KG1 (cell line): ENCODE results near the gene ZNF320.
"Not testable (repeated sequence)": the region's sequence is repeated elsewhere in the genome, so short reads cannot be mapped to it uniquely, and the experiment has no call there.

Experiments
- DNase-seq: peaks from one replicate; lab custom pipeline; 2025; lab: John Stamatoyannopoulos, UW

ZNF320 gene

GRCh38 chr19:52922841-52923777 is 25.7 kb upstream of the ZNF320 start, which contains the start of gene ZNF888:
TSS of gene ZNF888 (minus strand) at chr19:52923428. CDS start at chr19:52917873, 5,555 bp downstream.
- DNase-seq: peak; percentile 78

GRCh38 chr19:52917531-52917930 is 20.1 kb upstream of the ZNF320 start:
- DNase-seq: no peak

DNA sequence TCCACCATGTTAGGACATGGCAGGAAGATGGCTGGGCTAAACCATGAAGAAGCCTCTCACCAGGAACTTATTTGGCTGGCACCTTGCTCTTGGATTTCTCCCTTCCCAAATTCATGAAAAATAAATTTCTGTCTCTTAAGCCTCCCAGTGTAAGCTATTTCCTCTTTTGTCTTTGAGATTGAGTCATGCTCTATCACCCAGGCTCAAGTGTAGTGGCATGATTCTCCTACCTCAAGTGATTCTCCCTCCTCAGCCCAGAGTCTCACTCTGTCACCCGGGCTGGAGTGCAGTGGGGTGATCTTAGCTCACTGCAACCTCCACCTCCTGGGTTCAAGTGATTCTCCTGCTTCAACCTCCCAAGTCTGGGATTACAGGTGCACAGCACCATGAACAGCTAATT is 13.2 kb upstream of the ZNF320 start:
- DNase-seq: no peak

DNA sequence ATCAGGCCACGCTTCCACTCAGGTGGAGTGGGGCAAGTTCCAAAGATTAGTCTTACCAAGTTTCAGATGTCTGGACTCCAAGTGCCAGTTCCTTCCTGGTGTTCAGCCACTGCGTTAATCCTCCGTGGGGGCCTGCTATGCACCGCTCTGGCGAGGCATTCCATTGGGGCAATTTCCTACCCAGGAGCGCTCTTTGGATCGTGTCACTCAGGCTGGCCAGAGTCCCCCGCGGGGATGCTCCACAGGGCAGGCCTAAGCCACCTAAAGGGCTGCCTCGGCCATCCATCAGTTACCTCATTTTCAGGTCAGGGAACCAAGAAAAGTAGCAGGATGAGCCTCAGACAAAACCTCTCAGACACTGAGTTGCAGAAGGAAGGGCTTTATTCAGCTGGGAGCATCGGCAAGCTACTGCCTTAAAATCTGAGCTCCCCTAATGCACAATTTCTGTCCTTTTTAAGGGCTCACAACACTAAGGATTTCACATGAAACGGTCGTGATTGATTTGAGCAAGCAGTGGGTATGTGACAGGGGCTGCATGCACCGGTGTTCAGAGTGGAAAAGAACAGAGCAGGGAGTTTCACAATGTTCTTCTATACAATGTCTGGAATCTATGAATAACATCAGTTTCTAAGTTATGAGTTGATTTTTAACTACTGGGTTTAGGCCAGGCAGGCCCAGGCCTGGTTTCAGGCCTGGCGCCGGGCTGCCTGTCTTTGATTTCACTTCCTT is 6.8 kb upstream of the ZNF320 start:
- not testable (repeated sequence) for DNase-seq

- no peak for DNase-seq
Measured at GRCh38 chr19:52901842-52902241, 4.4 kb upstream of the ZNF320 start.

GRCh38 chr19:52898596-52898995 is 1.2 kb upstream of the ZNF320 start:
- not testable (repeated sequence) for DNase-seq

GRCh38 chr19:52898101-52898500 is 666 bp upstream of the ZNF320 start:
- no peak for DNase-seq

- DNase-seq: no peak
Measured at GRCh38 chr19:52896431-52897137, 851 bp downstream of the ZNF320 start.

DNA sequence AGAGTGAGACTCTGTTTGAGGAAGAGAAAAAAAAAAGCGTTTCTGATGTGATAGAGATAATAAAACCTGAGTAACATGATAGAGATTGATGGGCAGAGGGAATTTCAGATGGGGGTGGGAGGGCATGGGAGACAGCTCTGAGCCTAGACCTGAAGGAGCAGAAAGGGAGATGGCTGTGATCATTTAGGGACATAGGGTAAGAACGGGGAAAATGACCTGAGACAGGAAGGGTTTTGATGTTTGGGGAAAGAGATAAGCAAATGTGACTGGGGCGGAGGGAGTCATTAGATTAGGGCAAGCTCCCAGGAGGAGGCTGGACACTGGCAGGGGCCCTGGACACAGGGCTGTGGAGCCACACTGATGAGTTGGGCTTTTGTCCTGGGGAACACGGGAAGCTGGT is 6.1 kb downstream of the ZNF320 start:
- DNase-seq: no peak

DNA sequence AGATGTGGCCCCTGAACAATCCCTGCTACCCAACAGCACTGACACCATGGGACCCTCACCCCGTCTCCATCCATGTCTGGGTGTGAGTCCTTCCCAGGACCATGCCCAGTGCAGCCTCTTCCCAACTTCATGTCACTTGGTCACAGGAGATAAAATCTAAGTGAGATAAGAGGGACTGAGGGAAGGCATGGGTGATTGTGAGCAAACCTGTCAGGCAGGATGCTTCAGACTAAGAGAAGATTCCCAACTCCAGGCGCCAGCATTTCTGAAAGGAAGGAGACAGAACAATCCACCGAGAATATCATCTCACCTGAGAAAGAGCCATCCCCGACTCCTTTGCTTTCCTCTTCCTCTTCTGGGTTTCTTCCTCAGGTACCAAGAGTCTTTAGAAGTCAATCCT is 7.5 kb downstream of the ZNF320 start:
- no peak for DNase-seq

GRCh38 chr19:52889076-52889475 is 8.4 kb downstream of the ZNF320 start:
- no peak for DNase-seq

DNA sequence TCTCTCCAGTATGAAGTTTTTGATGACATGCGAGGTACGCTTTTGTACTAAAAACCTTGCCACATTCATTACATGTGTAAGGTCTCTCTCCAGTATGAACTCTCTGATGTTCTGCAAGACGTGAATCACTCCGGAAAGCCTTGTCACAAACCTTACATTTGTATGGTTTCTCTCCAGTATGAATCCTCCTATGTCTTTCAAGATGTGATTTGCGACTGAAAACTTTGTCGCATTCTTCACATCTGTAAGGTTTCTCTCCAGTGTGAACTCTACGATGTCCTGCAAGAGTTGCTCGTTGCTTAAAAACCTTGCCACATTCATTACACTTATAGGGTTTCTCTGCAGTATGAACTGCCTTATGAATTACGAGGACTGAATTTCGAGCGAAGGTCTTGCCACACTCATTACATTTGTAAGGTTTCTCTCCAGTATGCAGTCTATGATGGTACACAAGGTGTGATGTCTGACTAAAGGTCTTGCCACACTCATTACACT is 16.5 kb downstream of the ZNF320 start:
- DNase-seq: no peak

DNA sequence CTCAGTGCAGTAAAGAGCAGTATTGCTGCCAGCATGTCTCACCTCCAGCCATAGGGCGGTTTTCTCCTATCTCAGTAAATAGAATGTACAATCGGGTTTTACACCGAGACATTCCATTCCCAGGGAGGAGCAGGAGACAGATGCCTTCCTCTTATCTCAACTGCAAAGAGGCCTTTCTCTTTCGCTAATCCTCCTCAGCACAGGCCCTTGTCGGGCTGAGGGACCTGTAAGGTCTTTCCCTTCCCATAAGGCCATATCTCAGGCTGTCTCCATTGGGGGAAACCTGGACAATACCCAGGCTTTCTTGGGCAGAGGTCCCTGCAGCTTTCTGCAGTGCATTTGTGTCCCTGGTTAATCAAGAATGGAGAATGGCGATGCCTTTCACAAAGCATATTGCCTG is 24.4 kb downstream of the ZNF320 start:
- not testable (repeated sequence) for DNase-seq

- no peak for DNase-seq
Measured at GRCh38 chr19:52871466-52871865, 26.0 kb downstream of the ZNF320 start.

DNA sequence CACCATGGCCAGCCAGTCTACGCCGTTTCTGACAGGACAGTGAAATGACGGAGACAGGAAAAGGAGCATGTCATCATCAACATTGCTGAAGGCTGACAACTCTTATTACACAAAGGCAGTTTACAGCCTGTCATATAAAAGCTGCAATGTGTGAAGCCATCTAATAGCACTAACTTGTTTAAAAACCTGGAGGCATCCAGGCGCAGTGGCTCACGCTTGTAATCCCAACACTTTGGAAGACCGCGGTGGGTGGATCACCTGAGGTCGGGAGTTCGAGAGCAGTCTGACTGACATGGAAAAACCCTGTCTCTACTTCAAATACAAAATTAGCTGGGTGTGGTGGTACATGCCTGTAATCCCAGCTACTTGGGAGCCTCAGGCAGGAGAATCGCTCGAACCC is 29.4 kb downstream of the ZNF320 start:
- DNase-seq: not testable (repeated sequence)

GRCh38 chr19:52857378-52858191 is 39.9 kb downstream of the ZNF320 start, which contains the start of gene ZNF468:
TSS of gene ZNF468 (minus strand) at chr19:52857619. CDS start at chr19:52854272, 3,347 bp downstream.
- DNase-seq: not testable (repeated sequence)

DNA sequence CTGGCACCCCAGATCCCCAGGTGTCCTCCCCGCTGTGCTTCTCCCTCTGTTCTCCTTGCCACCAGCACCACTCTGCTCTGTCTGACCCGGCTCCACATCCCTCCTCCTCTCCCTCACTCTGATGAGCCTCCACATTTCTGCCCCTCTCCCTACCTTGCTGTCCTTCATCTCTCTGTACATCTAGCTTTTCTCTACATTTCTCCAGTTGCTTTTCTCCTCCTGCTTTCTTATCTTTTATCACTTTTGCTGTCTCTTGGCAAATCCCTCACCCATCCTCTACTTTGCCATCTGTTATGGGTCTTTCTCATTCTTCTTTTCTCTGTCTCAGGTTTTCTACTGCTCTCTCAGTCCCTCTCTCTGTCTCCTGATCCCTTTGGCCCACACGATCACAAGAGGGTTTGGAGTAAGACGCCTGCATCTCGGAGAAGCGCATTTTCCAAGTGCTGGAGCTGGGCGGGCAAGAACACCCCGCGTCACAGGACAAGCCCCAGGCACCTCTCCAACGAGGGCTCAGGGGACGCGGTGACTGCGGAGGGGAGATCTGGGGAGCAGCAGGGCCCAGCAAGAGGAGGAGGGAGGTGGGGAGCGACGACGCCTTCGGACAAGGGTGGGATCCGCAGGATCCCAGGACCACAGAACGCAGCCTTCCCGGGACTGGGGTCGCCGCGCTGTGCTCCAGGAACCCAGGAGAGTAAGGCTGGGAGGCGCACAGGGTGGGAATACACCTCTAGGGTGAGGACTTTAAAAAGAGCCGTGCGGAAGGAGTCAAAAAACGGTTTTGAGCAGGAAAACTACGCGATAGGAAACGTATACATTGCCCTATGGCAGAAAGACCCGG is 40.7 kb downstream of the ZNF320 start:
- not testable (repeated sequence) for DNase-seq
